ENCODE data around the gene TUBG1.
A peak's percentile ranks its signal among the peaks of the same experiment; 100 is the strongest.

- TF ChIP-seq CTCF (conservative IDR thresholded peaks at IDR 0.05; ENCODE audit: low read depth, low read length) = peak; percentile 75
- TF ChIP-seq EZH2phosphoT487 (IDR thresholded peaks at IDR 0.05; ENCODE audit: borderline replicate concordance, low read length) = no peak
Measured at GRCh38 chr17:42578282-42578869, 31.1 kb upstream of the TUBG1 start.

Data from PC-3 (cell line).